GM19035 (cell line): ENCODE measurements around the gene HELZ.
"Not testable (repeated sequence)": the region's sequence is repeated elsewhere in the genome, so short reads cannot be mapped to it uniquely, and the experiment has no call there.

ENCODE experiments used
- ATAC-seq: cut with Tn5 transposase; IDR thresholded peaks from one replicate; pipeline ENCODE4 v1.9.1; 2021; ENCODE audit not compliant: unreplicated experiment

The HELZ gene

GRCh38 chr17:67054011-67054591, 190.9 kb downstream of the HELZ start:
- no peak for ATAC-seq

- no peak for ATAC-seq
Observed at GRCh38 chr17:67053438-67054000, 191.5 kb downstream of the HELZ start.

- ATAC-seq, result no peak
Observed at GRCh38 chr17:67052720-67053437, 192.1 kb downstream of the HELZ start.

- no peak for ATAC-seq
Observed at GRCh38 chr17:67051837-67052236, 193.2 kb downstream of the HELZ start.

GRCh38 chr17:67051155-67051538, 193.8 kb downstream of the HELZ start:
- no peak for ATAC-seq

- ATAC-seq, result no peak
Observed at GRCh38 chr17:67050471-67051154, 194.4 kb downstream of the HELZ start.

GRCh38 chr17:67050066-67050465, 194.9 kb downstream of the HELZ start:
- ATAC-seq, result no peak

GRCh38 chr17:67049025-67049739, 195.8 kb downstream of the HELZ start:
- no peak for ATAC-seq

GRCh38 chr17:67047382-67047781, 197.6 kb downstream of the HELZ start:
- no peak for ATAC-seq

GRCh38 chr17:67046398-67046797, 198.6 kb downstream of the HELZ start:
- no peak for ATAC-seq

- ATAC-seq, result no peak
Observed at GRCh38 chr17:67044940-67045339, 200.1 kb downstream of the HELZ start.

- ATAC-seq, result no peak
Observed at GRCh38 chr17:67044016-67044772, 200.8 kb downstream of the HELZ start, which contains the start of gene CACNG1. CACNG1 (plus strand) TSS chr17:67044554; CDS start chr17:67044661, 107 bp downstream.

GRCh38 chr17:67043283-67043682, 201.7 kb downstream of the HELZ start:
- no peak for ATAC-seq

GRCh38 chr17:67041941-67042899, 202.8 kb downstream of the HELZ start:
- no peak for ATAC-seq

- ATAC-seq, result no peak
Observed at GRCh38 chr17:67041531-67041930, 203.5 kb downstream of the HELZ start.

- ATAC-seq, result not testable (repeated sequence)
Observed at GRCh38 chr17:67041119-67041518, 203.9 kb downstream of the HELZ start.

- no peak for ATAC-seq
Observed at GRCh38 chr17:67040652-67041051, 204.3 kb downstream of the HELZ start.

GRCh38 chr17:67038861-67039365, 206.1 kb downstream of the HELZ start:
- no peak for ATAC-seq
